ENCODE data around the gene DHCR24. TPM values are rescaled to one million over a fixed set of nuclear protein-coding genes. Genes with fewer than 3 reads are reported as not detected.

Gene DHCR24
- total RNA-seq, 4 donors from 2014 or later = 299 to 488 (median 404) TPM

DNA sequence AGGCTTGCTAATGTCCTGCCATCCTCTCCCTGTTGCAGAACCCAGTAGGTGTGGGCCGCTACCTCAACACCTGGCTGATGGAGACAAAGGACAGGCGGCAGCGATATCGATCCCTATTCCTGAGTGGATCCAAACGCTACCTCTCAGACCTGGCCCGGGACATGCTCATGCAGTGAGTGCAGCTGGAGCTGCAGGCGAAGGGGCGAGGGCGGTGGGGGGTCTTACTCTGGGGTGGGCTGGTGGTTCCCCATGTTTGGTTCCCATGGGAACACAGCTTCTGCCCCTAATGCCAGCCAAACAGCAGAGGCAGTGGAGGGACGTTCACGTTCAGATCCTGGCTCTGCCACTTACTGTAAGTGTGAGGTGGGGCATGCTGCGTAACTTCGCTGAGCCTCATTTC, 70.0 kb downstream of the DHCR24 start:
- intact Hi-C loops (cut with DNase I; ENCODE audit: low total_unique reads) = loop anchor here (10.0 kb wide), 1 partner anchor 108 kb away; no protein-coding TSS in a partner anchor
- 86 to 89% methylated on average over 12 to 13 of the region's 13 CpGs for WGBS, 2 donors
- TF ChIP-seq POLR2A (IDR thresholded peaks at IDR 0.05) = no peak
- TF ChIP-seq, protein P1, sequence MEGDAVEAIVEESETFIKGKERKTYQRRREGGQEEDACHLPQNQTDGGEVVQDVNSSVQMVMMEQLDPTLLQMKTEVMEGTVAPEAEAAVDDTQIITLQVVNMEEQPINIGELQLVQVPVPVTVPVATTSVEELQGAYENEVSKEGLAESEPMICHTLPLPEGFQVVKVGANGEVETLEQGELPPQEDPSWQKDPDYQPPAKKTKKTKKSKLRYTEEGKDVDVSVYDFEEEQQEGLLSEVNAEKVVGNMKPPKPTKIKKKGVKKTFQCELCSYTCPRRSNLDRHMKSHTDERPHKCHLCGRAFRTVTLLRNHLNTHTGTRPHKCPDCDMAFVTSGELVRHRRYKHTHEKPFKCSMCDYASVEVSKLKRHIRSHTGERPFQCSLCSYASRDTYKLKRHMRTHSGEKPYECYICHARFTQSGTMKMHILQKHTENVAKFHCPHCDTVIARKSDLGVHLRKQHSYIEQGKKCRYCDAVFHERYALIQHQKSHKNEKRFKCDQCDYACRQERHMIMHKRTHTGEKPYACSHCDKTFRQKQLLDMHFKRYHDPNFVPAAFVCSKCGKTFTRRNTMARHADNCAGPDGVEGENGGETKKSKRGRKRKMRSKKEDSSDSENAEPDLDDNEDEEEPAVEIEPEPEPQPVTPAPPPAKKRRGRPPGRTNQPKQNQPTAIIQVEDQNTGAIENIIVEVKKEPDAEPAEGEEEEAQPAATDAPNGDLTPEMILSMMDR (IDR thresholded peaks at IDR 0.05) = no peak
- no peak overlapping the region for H3K4me3 ChIP-seq (ENCODE audit: low read depth, poor library complexity, severe bottlenecking)
- peak in 1 of 2 donors; percentile 81 for DNase-seq (ENCODE audit: low spot score in 2 of 2)

DNA sequence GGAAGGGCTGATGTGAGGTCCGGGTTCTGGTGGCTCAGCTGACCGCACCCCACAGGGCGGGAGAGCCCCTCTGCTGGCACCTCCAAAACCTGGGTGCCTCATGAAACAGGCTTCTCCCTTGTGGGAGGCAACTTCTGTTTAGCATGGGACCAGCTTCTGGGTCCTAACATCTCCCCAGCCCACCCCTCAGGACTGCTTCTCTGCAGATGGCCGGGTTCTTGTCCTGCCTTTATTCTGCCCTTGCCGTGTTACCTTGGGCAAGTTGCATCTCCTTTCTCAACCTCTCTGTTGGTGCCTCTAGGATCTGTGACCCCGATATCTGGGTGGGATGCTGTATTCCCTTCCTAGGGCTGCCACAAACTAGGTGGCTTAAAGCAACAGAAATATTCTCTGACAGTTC, 70.9 kb downstream of the DHCR24 start:
- H3K4me3 ChIP-seq (ENCODE audit: low read depth, poor library complexity, severe bottlenecking) = no peak overlapping the region
- 53 to 87% methylated on average over 6 of the region's 6 CpGs for WGBS, 2 donors
- TF ChIP-seq, protein P1 (IDR thresholded peaks at IDR 0.05) = no peak
- no peak for TF ChIP-seq POLR2A (IDR thresholded peaks at IDR 0.05)
- intact Hi-C loops (cut with DNase I; ENCODE audit: low total_unique reads) = loop anchor here (10.0 kb wide), 1 partner anchor 109 kb away; no protein-coding TSS in a partner anchor
- DNase-seq (ENCODE audit: low spot score in 2 of 2) = peak in 1 of 2 donors; percentile 66

DNA sequence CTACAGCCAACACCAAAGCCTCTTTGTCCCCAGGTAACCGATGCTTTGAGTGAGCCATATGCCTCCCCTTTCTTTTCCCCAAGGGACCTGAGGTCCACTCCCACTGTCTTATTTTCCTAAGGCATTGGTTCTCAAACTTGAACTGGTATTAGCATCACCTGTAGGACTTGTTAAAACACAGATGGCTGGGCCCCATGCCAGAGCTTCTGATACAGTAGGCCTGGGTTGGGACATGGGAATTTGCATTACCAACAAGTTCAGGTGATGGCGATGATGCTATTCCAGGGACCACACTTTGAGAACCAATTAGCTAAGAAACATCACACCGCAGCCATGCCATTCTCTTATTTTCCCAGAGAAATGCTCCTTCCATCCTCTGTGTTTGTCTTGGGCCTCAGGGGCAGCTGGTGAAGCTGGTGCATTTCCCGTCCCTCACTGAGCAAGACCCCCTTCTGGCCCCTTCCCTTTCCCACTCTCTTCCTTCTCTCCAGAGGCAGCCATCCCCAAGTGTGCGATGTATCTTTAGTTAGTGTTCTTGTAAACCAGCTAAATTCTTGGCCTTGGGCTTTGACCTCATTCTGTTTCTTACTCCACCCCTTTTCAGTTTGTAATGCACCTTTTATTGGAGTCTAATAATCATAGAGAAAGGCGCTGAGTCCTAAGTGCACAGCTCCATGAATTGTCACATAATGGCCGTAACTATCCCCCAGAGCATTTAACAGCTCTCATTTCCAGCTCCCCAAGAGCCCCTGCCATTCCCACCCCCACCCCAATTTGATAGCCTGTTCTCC, 71.7 kb downstream of the DHCR24 start:
- peak in 1 of 2 donors; percentile 82 for DNase-seq (ENCODE audit: low spot score in 2 of 2)

DNA sequence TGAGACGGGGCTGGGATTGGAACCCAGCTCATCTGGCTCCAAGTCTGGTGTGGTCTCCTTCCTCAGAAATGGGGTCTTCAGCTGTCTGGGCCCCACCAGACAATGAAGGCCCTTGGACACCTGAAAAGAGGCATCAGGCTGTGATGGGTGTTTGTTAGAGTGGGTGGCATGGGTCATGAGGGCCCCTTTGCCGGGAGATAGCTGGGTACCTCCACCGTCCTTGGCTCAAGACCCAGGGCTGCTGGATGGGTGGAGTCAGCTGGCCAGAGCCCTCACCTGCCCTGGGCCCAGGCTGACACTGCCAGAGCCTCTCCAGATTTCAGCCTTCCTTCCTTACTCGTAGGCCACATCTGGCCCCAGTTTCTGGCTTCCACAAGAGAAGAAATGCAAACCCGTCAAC, 72.4 kb downstream of the DHCR24 start:
- DNase-seq (ENCODE audit: low spot score in 2 of 2) = peak in 1 of 2 donors; percentile 68
- no peak overlapping the region for H3K4me3 ChIP-seq (ENCODE audit: low read depth, poor library complexity, severe bottlenecking)
- no peak for TF ChIP-seq POLR2A (IDR thresholded peaks at IDR 0.05)
- 62 to 72% methylated on average over 5 of the region's 5 CpGs for WGBS, 2 donors
- intact Hi-C loops (cut with DNase I; ENCODE audit: low total_unique reads) = loop anchor here (10.0 kb wide), 1 partner anchor 110 kb away; no protein-coding TSS in a partner anchor

More for the DNA sequence above, 71.7 kb downstream of the DHCR24 start:
- H3K4me3 ChIP-seq (ENCODE audit: low read depth, poor library complexity, severe bottlenecking) = no peak overlapping the region
- TF ChIP-seq, protein P1 (IDR thresholded peaks at IDR 0.05) = no peak
- 64 to 70% methylated on average over 7 of the region's 7 CpGs for WGBS, 2 donors
- intact Hi-C loops (cut with DNase I; ENCODE audit: low total_unique reads) = loop anchor here (10.0 kb wide), 1 partner anchor 110 kb away; no protein-coding TSS in a partner anchor

DNA sequence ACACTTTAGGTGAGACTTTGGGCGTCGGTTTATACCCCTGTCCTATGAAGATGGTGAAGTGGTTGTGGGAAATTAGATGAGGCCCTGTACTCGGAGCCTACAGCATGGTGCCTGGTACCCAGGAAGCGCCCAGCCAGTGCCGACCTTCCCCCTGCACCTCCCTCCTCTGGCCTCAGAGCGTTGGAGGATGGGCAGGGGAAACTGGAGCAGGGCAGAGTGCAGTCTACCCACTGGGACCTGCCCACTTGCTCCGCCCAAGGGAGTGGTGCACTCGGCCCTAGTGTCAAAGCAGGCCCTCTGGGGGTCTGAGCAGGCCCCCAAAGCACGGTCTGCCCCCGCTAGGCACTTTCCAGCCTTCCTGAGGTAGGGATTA, 72.9 kb downstream of the DHCR24 start:
- intact Hi-C loops (cut with DNase I; ENCODE audit: low total_unique reads) = loop anchor here (10.0 kb wide), 1 partner anchor 111 kb away; no protein-coding TSS in a partner anchor
- TF ChIP-seq, protein P1 (IDR thresholded peaks at IDR 0.05) = no peak
- DNase-seq (ENCODE audit: low spot score in 2 of 2) = peak in 1 of 2 donors; percentile 58
- H3K4me3 ChIP-seq (ENCODE audit: low read depth, poor library complexity, severe bottlenecking) = no peak overlapping the region
- 60 to 72% methylated on average over 7 to 10 of the region's 10 CpGs for WGBS, 2 donors

DNA sequence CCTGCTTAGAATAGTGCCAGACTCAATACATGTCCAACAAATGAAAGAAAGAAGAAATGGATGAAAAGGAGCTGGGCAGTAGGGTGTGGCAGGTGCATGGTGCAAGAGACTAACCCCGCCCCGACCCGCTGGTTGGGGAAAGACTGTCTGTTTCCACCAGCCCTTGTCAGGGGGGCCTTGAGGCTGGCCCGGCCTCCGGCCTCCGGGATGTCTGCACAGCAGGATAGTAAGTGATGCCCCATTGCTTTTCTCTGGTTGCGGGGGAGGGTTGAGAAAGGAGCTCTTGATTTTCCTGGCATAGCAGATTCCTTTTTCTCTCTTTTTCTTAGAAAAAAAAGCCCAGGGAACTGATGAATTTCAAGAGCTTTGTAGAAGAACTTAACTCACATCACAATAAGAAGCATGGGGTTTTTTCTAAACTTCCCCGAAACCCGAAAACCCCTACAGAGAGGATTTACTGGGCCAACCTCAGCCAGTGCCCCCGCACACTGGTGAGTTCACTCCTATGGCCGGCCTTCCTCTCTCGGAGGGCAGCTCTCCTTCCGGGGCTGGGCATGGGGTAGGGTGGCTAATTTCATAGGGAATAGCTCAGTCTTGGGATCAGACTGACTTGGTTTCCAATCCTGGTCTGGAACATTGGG, 73.4 kb downstream of the DHCR24 start:
- H3K4me3 ChIP-seq (ENCODE audit: low read depth, poor library complexity, severe bottlenecking) = no peak overlapping the region
- peak in 1 of 2 donors; percentile 15 for DNase-seq (ENCODE audit: low spot score in 2 of 2)
- WGBS, 2 donors = 78 to 82% methylated on average over 13 of the region's 13 CpGs
- intact Hi-C loops (cut with DNase I; ENCODE audit: low total_unique reads) = loop anchor here (10.0 kb wide), 1 partner anchor 111 kb away; no protein-coding TSS in a partner anchor
- TF ChIP-seq POLR2A (IDR thresholded peaks at IDR 0.05) = no peak
- TF ChIP-seq, protein P1 (IDR thresholded peaks at IDR 0.05) = no peak

Measured in lower leg skin (tissue), 4 donors.